Ascending aorta (tissue), 2 donors: Measurements from ENCODE around the gene RBBP8NL. TPM values are rescaled to one million over a fixed set of nuclear protein-coding genes. Genes with fewer than 3 reads are reported as not detected.

Experiments
- DNase-seq, 2 donors: peaks; one replicate each; pipeline ENCODE4 v3.0.0-alpha.2; 2019; ENCODE audit warnings: low spot score in 2 of 2
- H3K27ac ChIP-seq, 2 donors: fragments of 200-600 bp; sonication (generic); one replicate each; pipeline ENCODE4 v1.5.1; 2016 to 2017; ENCODE audit warnings: mild to moderate bottlenecking in 1 of 2
- H3K27me3 ChIP-seq: fragments of 200-600 bp; sonication (generic); one replicate; pipeline ENCODE4 v1.5.1; 2017
- H3K36me3 ChIP-seq, 2 donors: fragments of 200-600 bp; sonication (generic); one replicate each; pipeline ENCODE4 v1.5.1; 2016
- H3K4me1 ChIP-seq, 2 donors: fragments of 200-600 bp; sonication (generic); one replicate each; pipeline ENCODE4 v1.5.1; 2016 to 2017; ENCODE audit warnings: mild to moderate bottlenecking in 1 of 2
- H3K4me3 ChIP-seq, 2 donors: fragments of 200-600 bp; sonication (generic); one replicate each; pipeline ENCODE4 v1.5.1; 2016 to 2017; ENCODE audit warnings: mild to moderate bottlenecking in 1 of 2
- H3K9me3 ChIP-seq, 2 donors: fragments of 200-600 bp; sonication (generic); one replicate each; pipeline ENCODE4 v1.5.1; 2016
- intact Hi-C: fragments of 100-400 bp; cut with DNase I; formaldehyde crosslinking; loops from one replicate; pipeline ENCODE4 v1.15.1; 2023
- total RNA-seq: library from RNA; depleted of rRNA; stranded (reverse); fragments of >200 nt; gene quantifications from one replicate; pipeline ENCODE4 v1.1.0, GENCODE V29; 2016
- TF ChIP-seq, protein P1 (sequence below), 3 experiments: fragments of 200-600 bp in 2 of 3; fragments of 450-650 bp in 1 of 3; sonication (generic) in 2 of 3; IDR thresholded peaks; one replicate each; pipeline ENCODE4 v1.5.1; 2016 to 2019; ENCODE audit warnings: antibody characterized with exemption in 3 of 3, mild to moderate bottlenecking in 1 of 3, moderate library complexity in 1 of 3

Gene RBBP8NL
- total RNA-seq, 1 donor from 2014 or later, result not detected

DNA sequence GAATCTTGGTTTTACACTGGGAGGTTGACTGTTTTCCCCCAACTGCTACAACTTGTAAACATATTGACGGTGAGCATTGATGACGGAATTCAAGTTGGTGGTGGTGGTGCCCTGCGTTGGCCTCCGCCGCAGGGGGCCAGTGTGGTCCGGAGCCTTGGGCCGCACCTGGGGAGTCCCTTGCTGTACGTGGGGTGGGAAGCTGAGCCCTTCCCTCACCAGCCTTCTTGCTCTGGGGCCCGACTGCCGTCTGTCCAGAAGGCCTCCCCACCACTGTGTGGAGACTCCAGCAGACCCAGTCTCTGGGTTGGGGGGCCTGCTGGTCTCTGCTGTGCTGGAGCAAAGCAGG, 37.1 kb upstream of the RBBP8NL start:
- Histone ChIP-seq H3K4me1 (no peaks in the 10 kb centered on the region), H3K36me3 (no peaks in the 10 kb centered on the region), H3K4me3 (no peak overlapping the region), H3K27me3 (no peaks in the 10 kb centered on the region), H3K27ac (no peak overlapping the region), H3K9me3 (no peaks in the 10 kb centered on the region)
- TF ChIP-seq, protein P1, sequence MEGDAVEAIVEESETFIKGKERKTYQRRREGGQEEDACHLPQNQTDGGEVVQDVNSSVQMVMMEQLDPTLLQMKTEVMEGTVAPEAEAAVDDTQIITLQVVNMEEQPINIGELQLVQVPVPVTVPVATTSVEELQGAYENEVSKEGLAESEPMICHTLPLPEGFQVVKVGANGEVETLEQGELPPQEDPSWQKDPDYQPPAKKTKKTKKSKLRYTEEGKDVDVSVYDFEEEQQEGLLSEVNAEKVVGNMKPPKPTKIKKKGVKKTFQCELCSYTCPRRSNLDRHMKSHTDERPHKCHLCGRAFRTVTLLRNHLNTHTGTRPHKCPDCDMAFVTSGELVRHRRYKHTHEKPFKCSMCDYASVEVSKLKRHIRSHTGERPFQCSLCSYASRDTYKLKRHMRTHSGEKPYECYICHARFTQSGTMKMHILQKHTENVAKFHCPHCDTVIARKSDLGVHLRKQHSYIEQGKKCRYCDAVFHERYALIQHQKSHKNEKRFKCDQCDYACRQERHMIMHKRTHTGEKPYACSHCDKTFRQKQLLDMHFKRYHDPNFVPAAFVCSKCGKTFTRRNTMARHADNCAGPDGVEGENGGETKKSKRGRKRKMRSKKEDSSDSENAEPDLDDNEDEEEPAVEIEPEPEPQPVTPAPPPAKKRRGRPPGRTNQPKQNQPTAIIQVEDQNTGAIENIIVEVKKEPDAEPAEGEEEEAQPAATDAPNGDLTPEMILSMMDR (IDR thresholded peaks at IDR 0.05), result no peak
- intact Hi-C loops, result no loop called here
- DNase-seq, result no peak

DNA sequence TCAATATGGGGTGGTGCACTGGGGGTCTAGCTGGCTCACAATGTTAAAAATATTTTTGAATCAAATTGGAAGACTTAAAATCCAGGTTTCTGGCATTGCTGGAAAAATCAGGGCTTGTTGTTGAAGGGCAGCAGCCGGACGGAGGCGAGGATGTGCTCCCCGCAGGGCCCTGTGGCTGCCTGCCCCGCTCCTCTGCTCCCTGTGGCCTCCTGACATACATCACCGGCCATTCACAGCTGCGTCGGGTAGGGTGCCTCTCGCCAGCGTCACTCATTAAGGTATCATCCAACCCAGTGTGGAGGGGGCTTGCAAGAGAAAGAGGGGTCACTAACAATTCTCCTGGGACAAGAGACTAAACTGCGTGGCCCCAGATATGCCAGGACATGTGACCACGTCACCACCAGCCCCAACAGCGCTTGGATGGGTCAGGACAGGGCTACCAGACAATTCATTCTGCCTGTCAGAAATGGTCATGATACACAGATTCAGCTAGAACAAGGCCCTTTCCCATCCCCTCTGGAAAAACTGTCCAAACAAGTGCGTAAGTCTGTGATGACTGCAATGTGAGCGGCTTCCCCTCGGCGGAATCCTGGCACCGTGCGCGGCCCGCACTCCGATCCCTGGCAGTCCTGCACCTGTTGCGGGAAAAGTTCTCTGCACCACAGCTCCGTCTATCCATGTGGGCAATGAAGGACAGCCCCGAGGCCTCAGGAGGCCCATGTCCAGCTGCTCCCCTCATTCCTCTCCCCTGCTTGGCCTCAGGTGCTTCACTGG, 36.5 kb upstream of the RBBP8NL start:
- DNase-seq, result no peak
- H3K27me3 ChIP-seq, result no peaks in the 10 kb centered on the region
- no peak overlapping the region for H3K4me3 ChIP-seq
- H3K9me3 ChIP-seq, result no peaks in the 10 kb centered on the region
- H3K4me1 ChIP-seq, result no peaks in the 10 kb centered on the region
- no peaks in the 10 kb centered on the region for H3K36me3 ChIP-seq
- intact Hi-C loops, result no loop called here
- no peak overlapping the region for H3K27ac ChIP-seq
- TF ChIP-seq, protein P1 (IDR thresholded peaks at IDR 0.05), result no peak

DNA sequence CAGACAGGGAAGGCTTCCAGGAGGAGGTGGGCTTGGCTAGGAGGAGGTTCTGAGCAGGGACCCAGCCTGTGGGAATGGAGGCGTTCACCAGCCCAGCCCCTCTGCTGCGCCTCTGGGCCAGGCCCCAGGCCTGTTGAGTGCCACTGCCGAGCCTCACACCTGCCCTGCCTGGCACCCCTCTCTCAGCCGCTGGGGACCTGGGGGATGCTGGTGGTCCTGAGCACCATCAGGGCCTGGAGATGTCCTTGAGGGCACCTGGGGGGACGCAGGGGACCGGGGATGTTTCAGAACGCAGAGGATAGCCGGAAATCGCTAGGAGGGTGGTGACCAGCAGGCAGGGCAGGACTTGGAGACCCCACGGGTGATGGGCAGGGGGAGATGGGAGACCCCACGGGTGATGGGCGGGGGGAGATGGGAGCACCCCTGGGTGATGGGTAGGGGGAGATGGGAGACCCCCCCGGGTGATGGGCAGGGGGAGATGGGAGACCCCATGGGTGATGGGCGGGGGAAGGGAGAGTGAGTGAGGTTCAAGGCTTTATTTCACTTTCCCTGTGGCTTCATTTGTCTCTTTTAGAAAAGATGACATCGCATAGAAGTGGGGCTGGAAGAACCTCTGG, 35.7 kb upstream of the RBBP8NL start:
- no peaks in the 10 kb centered on the region for H3K36me3 ChIP-seq
- intact Hi-C loops, result no loop called here
- no peak overlapping the region for H3K4me3 ChIP-seq
- no peak overlapping the region for H3K27ac ChIP-seq
- H3K9me3 ChIP-seq, result no peaks in the 10 kb centered on the region
- no peaks in the 10 kb centered on the region for H3K4me1 ChIP-seq
- H3K27me3 ChIP-seq, result no peaks in the 10 kb centered on the region
- TF ChIP-seq, protein P1 (IDR thresholded peaks at IDR 0.05), result no peak
- no peak for DNase-seq

DNA sequence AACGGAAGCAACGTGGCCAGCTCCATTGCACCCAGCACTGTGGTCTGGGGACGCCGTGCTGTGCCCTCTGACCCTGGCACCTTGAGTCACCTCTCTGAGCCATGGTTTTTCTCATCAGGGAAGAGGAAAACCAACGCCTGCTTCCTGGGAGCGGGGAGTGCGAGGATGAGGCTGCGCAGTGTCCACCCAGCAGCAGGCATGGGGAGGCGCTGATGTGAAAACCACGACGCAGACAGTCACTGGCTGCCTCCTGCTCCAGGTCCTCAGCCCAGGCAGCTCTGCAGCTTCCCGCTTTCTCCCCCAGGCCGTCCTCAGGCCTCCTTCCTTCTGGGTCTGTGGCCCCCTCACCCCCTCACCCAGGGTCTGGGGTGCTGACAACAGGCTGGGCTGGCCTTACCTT, 34.5 kb upstream of the RBBP8NL start:
- TF ChIP-seq, protein P1 (IDR thresholded peaks at IDR 0.05), result no peak
- intact Hi-C loops, result no loop called here
- Histone ChIP-seq H3K27ac (no peak overlapping the region), H3K27me3 (no peaks in the 10 kb centered on the region), H3K36me3 (no peaks in the 10 kb centered on the region), H3K4me3 (no peak overlapping the region), H3K9me3 (no peaks in the 10 kb centered on the region), H3K4me1 (no peaks in the 10 kb centered on the region)
- DNase-seq, result no peak

DNA sequence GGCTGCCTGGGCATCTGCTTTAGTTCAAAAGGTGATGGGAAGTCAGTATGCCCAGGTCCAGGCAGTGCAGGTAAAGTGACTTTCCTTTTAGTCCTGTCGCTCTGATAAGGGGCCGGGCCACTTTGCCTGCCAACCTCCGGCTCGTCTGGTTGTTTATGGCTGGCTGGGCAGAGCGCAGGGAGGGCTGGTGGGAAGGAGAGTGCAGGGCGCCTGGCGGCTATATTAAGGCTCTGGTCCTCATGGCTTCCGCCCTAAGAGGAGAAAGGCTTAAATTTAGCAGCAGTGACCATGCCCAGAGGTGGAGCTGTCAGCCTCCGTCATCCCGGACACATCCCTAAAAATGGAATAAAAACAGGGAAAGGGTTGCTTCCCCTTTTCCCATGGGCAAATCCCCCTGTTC, 33.8 kb upstream of the RBBP8NL start:
- TF ChIP-seq, protein P1 (IDR thresholded peaks at IDR 0.05), result no peak
- H3K27ac ChIP-seq, result no peak overlapping the region
- intact Hi-C loops, result no loop called here
- no peak overlapping the region for H3K4me3 ChIP-seq
- H3K4me1 ChIP-seq, result no peaks in the 10 kb centered on the region
- H3K27me3 ChIP-seq, result no peaks in the 10 kb centered on the region
- no peak for DNase-seq
- no peaks in the 10 kb centered on the region for H3K36me3 ChIP-seq
- H3K9me3 ChIP-seq, result no peaks in the 10 kb centered on the region
